Right kidney (tissue), 1 donor: Measurements from ENCODE around the gene ARMH3.

Experiments
- DNase-seq: peaks from one replicate; pipeline ENCODE4 v3.0.0-alpha.2; 2016

ARMH3 gene

DNA sequence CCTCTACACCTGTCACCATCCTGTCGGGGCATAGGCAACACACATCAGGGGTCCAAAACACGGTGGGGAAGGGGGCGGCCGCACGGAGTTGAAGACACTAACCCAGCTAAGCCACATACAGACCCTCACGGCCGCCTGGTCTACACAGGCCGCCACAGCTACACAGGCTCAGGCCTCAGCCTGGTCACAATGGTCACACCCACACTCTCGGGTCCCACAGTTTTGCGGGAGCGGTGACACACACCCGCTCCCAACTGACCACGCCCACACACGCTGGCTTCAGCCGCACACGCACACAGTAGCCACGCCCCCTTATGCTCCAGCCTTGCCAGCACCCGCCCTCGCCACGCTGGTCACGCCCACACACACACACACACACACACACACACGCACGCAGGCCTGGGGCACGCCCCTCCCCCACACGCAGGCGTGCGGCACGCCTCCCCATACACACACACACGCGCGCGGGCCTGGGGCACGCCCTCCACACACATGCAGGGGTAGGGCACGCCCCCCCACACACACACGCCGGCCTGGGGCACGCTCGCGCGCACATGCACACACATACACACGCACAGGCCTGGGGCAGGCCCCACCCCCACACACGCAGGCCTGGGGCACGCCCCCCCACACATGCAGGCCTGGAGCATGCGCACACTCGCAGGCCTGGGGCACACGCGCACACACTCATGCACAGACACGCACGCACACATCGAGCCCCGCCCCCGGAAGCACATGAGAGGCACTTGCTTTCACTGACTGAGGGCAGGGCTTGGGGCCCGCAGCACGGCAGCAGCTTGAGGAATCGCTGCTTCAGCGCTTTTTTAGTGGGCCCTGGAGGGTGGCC, 225.4 kb downstream of the ARMH3 start:
- peak; percentile 98 for DNase-seq

DNA sequence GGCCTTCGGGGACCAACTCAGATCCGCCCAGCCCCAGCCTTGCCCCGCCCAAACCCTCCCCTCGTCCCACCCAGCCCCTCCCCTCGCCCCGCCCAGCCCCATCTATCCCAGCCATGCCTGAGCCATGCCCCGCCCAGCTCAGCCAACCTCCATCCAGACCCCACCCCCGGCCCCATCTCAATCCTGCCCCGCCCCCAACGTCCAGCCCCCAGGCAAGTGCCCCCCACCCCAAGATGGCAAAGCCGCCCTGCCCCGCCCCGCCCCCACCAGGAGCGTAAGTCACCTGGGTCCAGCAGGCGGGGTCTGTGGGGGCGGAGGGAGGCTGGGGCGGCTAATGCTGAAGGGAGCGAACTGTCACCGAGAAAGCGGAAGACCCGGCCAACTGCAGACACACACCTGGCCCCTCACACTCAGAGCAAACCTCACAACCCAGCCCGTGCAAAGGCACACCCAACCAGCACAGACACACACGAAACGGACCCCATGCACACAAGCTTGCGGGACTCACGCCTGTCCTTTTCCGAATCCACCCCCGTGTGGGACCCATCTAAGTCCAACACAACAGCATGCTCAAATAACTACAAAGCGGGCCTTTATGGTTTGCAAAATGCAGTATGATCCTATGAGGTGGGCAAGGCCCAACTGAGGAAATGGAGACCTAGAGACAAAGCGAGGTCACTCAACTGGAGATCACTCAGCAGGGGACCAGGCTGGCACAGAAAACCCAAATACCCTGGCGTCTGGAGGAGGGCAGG, 226.2 kb downstream of the ARMH3 start:
- DNase-seq = peak; percentile 75

DNA sequence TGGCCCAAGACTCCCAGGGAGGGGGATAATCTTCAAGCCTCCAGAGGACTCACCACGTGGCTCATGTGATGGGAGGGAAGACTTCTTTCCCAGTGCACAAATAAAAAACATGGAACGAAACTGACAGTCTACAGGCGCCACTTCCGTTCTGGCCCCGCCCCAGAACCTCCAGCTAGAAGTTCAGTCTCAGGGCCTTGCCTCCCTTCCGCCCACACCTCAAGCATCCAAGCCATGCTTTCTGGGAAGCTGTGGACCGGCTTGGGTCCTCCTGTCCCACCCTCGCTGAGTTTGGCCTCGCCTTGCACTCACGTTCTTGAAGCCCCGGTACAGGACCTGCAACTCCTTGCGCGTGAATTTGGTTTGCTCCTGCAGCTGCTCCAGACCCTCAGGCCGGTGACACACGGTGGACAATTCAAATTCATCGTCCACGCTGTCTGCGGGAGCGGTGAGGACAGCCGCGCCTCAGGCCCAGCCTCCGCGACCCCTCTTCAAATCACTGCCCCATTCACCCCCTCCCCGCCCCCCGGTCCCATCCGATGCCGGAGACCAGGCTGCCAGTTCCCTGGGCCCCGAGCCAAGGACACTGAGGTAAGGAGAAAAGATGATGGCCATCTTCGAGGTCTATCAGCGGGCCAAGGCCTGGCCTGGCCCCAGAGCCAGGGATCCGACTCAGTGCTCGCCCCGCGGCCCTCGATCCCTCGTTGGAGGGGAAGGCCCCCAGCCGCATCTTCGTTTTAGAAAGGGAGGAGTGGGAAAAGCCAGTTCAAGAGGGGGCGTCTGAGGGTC, 227.0 kb downstream of the ARMH3 start:
- DNase-seq = peak; percentile 59

DNA sequence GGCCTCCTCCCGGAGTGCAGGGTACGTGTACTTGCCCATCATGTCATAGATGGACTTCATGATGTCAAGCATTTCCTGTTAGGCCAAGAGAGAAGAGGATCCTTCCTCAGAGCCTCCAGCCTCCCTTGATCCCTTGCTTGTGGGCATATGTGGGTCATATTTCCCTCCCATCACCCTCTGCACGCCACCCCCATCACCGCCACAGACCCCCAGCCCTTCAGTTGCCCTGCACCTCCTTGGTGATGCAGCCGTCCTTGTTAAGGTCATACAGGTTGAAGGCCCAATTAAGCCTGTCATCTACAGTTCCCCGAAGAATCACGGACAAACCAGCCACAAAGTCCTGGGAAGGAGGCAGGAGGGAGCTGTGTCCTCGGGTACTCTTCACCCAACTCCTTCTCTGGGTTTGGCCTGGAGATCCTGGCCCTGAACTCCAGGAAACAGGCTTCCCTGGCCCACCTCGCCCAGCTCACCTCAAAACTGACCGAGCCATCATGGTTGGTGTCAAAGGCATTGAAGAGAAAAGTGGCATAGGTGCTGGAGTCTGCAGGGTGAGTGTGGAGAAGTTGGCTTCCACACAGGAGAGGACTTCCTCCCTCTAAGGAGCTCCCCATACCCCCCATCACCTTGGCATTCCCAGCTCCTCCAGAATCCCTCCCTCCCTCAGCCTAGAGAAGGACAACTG, 227.9 kb downstream of the ARMH3 start:
- no peak for DNase-seq

DNA sequence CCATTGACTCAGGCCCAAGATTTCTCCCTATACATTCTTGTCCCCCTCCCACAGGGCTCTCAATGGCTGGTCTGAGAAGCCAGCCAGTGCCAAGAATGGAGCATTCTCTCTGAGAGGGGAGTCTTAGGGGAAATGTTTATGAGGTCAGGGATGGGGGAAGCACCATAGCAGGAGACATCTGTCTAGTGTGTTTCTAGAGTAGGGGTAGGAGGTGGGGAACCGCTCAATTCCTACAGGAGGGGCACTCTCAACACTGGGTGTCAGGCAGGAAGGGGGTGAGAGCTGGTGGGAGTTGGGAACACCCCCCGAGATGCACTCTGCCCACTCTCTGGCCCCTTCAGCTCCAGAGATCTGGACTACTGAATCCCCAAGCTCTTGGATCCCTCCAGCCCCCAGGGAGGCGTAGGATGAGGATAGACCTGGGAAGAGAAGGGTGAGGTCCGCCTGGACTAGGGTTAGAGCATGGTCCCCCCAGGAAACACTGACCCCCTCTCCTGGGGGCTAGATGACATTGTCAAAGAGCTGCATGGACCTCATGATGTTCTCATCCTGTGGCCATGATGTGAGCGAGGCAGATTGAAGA, 229.0 kb downstream of the ARMH3 start:
- no peak for DNase-seq

DNA sequence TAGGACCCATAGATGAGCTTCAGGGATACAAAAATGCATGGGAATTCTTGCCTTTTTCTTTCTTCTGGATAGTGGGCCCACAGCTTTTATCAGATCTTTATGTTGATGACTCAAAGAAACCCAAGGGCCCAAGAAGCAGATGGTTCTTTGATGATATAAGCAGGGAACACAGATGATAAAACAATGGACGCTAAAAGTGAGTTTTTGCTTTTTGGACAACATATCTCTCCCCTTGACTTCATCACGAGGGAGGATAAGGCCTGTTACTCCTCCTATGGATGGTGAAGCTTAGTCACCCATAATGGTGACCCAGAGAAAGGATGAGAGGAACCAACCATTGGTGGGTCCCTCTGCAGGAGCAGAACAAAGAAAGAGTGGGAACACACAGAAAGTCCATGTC, 231.2 kb downstream of the ARMH3 start:
- DNase-seq = no peak

DNA sequence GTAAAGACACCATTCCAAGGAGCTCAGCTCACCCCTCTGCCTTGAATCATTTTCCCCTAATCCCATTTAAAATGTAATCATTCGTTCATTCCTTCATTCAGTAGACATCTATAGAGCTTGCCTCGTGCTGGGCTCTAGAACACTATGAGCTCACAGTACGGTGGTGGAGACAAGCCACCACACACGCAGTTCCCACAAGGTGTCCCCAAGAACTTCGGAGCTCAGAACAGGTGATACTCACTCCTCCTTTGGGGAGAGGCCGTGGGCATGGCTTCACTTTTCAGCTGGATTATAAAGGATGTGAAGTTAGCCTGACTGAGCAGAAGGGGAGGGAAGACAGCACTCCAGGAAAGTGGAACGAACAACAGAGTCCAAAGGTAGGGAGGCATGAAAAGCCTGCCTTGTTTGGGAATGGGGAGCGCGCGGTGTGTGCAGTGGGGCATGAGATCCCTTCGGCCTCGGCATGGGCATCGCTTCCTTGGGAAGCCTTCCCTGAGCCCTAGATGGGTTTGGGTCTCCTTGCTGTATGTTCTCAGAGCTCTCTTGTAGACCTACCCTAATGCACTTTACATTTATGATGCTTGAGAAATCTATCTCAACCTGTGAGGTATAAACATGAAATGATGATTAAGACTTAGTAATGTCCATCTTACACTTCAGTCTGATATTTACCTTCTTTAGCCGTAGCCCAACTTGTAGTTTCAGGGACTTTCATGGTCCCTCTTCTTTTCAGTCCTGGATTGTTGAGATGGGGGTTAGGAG, 236.9 kb downstream of the ARMH3 start:
- peak; percentile 78 for DNase-seq

DNA sequence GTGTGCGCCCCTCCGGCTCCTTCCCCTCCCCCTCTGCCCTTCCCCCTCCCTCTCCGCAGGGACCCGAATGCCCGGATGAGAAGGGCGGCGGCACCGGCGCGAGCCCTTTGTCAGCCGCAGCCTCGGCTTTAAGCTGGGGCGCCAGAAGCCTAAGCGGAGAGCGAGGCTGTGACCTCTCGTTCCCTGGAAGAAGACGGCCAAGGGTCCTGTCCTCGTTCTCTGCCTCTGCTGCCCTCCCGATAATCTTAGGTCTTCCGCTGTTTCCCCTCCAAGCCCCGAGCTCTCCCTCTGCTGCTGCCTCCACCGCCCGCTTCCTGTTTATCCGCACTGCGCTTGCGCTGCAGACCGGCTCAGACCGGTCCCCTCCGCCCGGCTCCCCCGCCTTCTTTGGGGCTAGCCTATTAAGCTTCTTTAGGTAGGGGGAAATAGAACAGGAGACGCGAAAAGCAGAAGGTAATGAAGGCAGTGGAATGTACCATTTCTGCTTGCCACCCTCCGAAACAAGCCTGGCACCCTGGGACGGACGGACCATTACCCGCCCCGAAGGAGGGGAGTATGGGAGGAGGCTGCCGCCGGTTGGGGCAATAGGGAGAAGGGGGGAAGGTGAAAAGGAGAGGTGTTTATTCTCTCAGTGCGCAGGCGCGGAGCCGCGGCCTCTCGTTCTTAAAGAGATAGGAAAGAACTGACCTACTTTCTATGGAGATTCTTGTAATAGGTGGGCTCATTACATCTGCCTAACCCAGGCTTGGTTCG, 237.7 kb downstream of the ARMH3 start, which contains the start of gene OGA:
Gene OGA, minus strand, starts transcription at position 326 of the 753 bp plus-strand sequence. CDS start 422 bp downstream, outside the sequence.
- peak; percentile 97 for DNase-seq

DNA sequence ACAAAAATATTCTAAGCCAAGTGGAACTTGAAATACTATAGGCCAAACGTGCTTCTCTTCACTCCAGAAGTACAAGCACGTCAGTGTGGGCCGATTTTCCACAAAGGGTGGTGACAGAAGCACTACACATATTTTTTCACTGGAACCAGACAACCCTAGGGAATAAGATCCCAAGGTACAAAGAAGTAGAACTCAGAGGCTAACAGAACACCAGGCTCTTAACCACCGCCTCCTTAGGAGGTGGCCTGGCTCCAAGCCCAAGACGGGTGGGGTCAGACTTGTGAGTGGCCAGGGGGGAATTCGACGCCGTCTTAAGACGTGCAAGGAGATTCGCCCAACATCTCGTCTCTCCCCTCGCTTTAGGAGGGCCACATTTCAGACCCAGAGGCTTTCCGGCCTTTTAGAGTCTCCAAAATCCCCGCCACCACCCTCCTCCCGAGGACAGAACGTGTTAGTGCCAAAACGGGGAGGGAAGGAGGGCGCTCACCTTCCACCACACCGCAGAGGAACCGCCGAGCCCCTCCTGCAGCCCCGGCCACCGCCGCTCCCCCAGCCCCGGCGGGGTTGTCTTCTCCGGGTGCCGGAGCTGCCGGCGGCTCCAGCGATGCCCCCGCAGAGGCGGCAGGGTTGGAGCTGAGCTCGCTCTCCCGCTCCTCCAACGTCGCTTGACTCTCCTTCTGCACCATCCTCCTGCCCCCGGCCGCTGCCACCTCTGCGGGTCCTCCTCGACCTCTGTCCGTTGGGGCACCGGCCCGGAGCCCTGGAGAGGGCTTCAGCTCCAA, 238.4 kb downstream of the ARMH3 start:
- DNase-seq = peak; percentile 79

DNA sequence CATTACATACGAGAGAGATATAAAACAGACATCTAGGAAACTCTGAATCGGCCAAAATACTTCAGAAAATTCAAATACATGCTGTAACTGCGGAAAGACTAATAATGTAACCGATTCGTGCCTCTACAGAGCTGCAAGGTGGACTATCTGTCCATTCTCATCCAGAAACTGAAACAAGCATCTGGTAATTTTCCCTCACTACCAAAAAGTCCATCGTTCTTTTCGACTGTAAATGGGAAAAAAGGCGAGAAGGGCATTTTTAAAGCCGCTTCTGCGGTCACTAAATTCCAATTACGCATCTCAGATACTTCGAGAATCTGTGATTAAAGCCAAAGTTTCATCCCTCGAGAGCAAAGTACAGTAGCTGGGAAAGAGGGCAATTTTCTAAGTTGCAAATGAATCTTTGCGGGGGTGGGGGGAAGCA, 239.0 kb downstream of the ARMH3 start:
- no peak for DNase-seq

DNA sequence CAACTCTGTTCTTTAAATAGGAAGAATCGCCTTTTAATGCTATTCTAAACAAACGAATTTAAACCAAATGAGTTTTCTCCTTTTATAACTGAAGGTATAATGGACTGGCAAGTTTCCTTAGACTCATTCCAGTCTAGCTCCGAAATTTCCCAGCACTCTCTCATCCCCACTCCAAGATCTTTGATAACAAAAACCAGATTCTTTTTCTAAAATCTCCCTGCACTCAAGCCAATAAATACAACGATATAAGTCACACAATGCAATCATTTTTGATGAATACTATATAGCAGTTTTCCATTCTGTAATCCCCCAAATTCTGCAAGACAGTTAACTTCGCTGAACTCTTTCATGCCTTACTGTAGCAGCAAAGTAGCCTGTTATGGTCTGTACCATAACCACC, 239.6 kb downstream of the ARMH3 start:
- DNase-seq = no peak

DNA sequence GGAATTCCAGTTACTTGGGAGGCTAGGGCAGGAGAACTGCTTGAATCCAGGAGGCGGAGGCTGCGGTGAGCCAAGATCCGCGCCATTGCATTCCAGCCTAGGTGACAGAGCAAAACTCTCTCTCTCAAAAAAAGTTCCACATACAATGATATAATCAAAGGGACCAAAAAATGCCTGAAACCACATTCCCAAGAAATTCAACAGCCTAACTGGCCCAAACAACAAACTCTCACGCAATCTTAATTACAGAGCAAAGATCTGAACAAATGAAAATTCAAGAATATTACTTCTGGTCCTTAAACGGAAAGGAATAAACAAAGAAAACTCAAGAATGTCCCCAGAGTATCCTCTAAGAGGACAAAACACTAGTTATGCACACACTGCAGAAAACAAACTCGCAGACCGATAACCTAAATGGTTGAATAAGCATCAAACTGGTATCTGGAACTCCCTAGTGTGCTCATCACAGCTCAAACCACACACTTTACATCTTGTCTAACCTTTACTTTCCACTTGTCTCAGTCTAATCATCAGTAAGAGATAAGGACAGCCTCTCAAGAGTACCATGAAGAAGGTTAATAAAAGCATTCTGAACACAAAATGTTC, 241.4 kb downstream of the ARMH3 start:
- no peak for DNase-seq

DNA sequence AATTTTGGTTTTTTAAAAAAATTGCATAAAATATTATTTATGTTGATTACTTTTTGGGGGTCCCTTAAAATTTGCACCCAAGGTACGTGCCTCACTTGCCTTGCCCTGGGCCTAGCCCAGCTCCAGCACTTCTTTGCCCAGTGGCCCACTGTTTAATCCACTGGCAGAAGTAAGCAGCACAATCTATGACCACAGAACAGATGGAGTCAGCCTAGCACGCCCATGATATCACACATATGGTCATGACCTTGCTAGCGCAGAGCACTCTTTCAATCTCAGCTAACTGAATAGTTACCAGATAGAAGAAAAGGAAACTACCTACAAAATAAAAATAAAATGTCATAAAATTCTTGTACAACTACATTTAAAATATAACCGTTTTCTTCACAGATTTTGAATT, 243.4 kb downstream of the ARMH3 start:
- DNase-seq = no peak

DNA sequence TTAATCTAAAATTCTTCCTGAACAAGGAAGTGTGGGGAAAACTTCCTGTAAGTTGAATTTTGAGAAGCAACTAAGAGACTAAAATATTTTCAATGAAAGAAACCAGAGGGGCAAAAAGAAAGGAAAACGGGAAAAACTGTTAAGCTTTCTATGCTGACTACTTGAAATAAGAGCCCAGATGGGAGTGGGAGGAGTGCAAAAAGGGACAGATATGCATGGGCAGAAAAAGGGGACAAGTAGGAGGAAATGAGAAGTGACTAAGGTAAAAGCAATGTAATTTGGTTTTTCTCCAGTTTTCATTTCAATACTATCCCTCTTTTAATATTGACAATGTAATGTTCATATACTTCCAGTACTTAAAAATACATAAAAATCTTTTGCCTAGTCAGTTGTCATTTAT, 248.8 kb downstream of the ARMH3 start:
- no peak for DNase-seq

DNA sequence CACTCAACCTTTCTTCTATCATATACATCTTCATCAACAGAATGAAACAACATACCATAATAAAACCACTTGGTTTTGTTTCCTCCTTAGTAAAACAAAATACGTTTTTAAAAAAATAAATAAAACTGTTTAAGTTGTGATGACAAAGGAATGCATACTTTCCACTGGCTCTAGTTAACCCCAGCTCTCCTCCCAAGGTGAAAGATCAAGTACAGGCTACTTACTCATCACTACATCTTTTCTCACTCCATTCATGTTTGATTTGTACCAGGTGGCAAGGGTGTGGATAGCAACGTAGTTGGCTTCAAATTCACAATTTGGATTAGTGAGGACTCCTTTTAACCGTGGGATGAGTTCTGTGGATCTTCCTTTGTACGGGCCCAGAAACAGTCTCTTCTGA, 252.5 kb downstream of the ARMH3 start:
- DNase-seq = no peak

DNA sequence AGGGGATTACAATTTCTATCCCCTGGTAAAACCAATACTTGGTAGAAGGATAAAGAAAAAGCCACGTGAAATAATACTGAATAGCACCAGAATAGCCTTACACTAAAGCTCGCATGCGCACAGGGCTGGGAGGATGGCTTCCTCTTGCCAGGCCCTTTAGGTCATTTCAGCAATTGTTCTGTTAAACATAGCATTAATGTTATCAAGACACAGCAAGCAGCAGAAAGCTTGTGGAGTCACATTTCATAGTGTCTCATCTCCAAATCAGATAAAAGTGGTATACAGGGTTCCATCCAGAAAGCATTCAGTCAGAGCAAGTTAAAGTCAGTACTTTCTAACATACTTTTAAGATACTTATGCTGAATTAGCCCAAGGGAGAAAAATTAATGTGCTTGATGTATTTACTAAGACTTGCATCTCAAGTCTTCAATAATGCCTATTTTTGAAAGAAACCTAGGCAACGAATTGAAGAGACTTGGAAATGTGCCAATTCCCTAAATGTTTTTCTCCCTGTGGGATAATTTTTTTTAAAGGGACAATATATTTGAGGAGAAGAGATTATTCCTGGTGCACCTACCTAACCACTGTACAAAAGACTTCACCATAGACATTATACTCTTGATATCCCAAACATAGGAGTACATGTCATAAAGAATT, 258.4 kb downstream of the ARMH3 start:
- no peak for DNase-seq
